HepG2 (cell line): Measurements from ENCODE around the gene PALM. TPM values are rescaled to one million over a fixed set of nuclear protein-coding genes. Genes with fewer than 3 reads are reported as not detected.

ENCODE experiments used
- ATAC-seq: fragments of 200-7000 bp; cut with Tn5 transposase; 3 replicates; pipeline ENCODE4 v1.9.1; 2020; ENCODE audit warnings: mild to moderate bottlenecking, moderate library complexity
- BruUV-seq: library from RNA; stranded (reverse); fragments of 400-500 nt; replicated peaks from 2 replicates; lab custom pipeline; 2021; lab: Mats Ljungman, UMichigan
- CTCF ChIA-PET: fragments of 300-600 bp; formaldehyde crosslinking; extraction: SDS; loops from one replicate; lab custom pipeline; 2021; ENCODE audit warnings: low total read pairs, inconsistent platforms, low intra/inter-chr PET ratio; lab: Yijun Ruan, JAX
- POLR2A ChIA-PET: fragments of 350-600 bp; sonication (Branson Sonifier 250); formaldehyde crosslinking; loops from one replicate; lab custom pipeline; 2020; ENCODE audit warnings: antibody characterized with exemption, inconsistent platforms; lab: Yijun Ruan, JAX
- DNase-seq: peaks from one replicate; pipeline ENCODE4 v3.0.0-alpha.2; 2015; ENCODE audit warnings: low spot score
- FAIRE-seq: peaks from 3 replicates; lab custom pipeline; 2011; peaks lifted over from hg19 to GRCh38; lab: Jason Lieb, UNC
- H2AFZ ChIP-seq: one replicate; pipeline ENCODE4 v1.6.1; 2011; ENCODE audit warnings: low read length, inconsistent platforms
- H3K27ac ChIP-seq: fragments of 300-600 bp; 3 replicates; pipeline ENCODE4 v1.8.0; 2011; ENCODE audit warnings: mixed run types, mild to moderate bottlenecking, mixed read lengths, low read length, inconsistent platforms; ENCODE audit not compliant: insufficient read depth; ENCODE audit errors: extremely low read length
- H3K27me3 ChIP-seq, 2 experiments: fragments of 200-600 bp in 1 of 2; 2 replicates in 1 of 2; 3 replicates in 1 of 2; pipeline versions ENCODE4 v1.6.0 to v1.8.0; 2011; ENCODE audit warnings: low read length in 2 of 2, mild to moderate bottlenecking in 2 of 2, moderate library complexity in 2 of 2, inconsistent platforms in 1 of 2; ENCODE audit not compliant: insufficient read depth in 2 of 2, control insufficient read depth in 1 of 2
- H3K36me3 ChIP-seq, 2 experiments: fragments of 200-600 bp in 1 of 2; replicated peaks in 1 of 2; 2 replicates in 1 of 2; 3 replicates in 1 of 2; pipeline versions ENCODE4 v1.5.1 to v1.8.0; 2011; ENCODE audit warnings: low read length in 2 of 2, inconsistent platforms in 1 of 2; ENCODE audit not compliant: insufficient read depth in 2 of 2, control insufficient read depth in 1 of 2
- H3K4me1 ChIP-seq: 2 replicates; pipeline ENCODE4 v1.5.1; 2012; ENCODE audit warnings: low read length, inconsistent platforms; ENCODE audit not compliant: insufficient read depth
- H3K4me2 ChIP-seq: 2 replicates; pipeline ENCODE4 v1.6.0; 2011; ENCODE audit warnings: low read depth, low read length, inconsistent platforms
- H3K4me3 ChIP-seq, 3 experiments: fragments of 200-600 bp in 1 of 3; sonication (generic), shearing (Covaris generic) in 1 of 3; replicated peaks in 1 of 3; 2 replicates each; pipeline ENCODE4 v1.5.1; 2011 to 2016; ENCODE audit warnings: low read length in 3 of 3, inconsistent platforms in 2 of 3, low read depth in 2 of 3, mild to moderate bottlenecking in 2 of 3, control low read depth in 1 of 3, mixed read lengths in 1 of 3; ENCODE audit not compliant: insufficient read depth in 1 of 3
- H3K79me2 ChIP-seq: one replicate; pipeline ENCODE4 v1.6.1; 2011; ENCODE audit warnings: low read length, inconsistent platforms; ENCODE audit not compliant: insufficient read depth
- H3K9ac ChIP-seq: 2 replicates; pipeline ENCODE4 v1.6.0; 2011; ENCODE audit warnings: mild to moderate bottlenecking, low read depth, low read length, inconsistent platforms; ENCODE audit not compliant: insufficient read depth
- H3K9me3 ChIP-seq: 2 replicates; pipeline ENCODE4 v1.5.1; 2012; ENCODE audit warnings: mild to moderate bottlenecking, low read length
- H4K20me1 ChIP-seq: 2 replicates; pipeline ENCODE4 v1.6.0; 2011; ENCODE audit warnings: inconsistent platforms, mild to moderate bottlenecking, low read length, moderate library complexity; ENCODE audit not compliant: insufficient read depth
- ATF2 ChIP-seq: sonication (generic); formaldehyde crosslinking; IDR thresholded peaks from 2 replicates; pipeline ENCODE4 v1.4.0; 2020; ENCODE audit warnings: missing genetic modification reagents
- BRCA1 ChIP-seq: sonication (generic); formaldehyde crosslinking; IDR thresholded peaks from 2 replicates; pipeline ENCODE4 v1.4.0; 2020; ENCODE audit warnings: missing genetic modification reagents
- CENPX ChIP-seq: sonication (generic); formaldehyde crosslinking; IDR thresholded peaks from 2 replicates; pipeline ENCODE4 v1.9.0; 2021; ENCODE audit warnings: mild to moderate bottlenecking, missing genetic modification reagents, moderate library complexity
- DMAP1 ChIP-seq: IDR thresholded peaks from 2 replicates; pipeline ENCODE4 v1.6.1; 2016
- ETV5 ChIP-seq: IDR thresholded peaks from 2 replicates; pipeline ENCODE4 v1.6.1; 2018; ENCODE audit warnings: missing biosample characterization, missing genetic modification reagents, inconsistent platforms, borderline replicate concordance
- FOXP1 ChIP-seq, 2 experiments: fragments of 450-650 bp in 1 of 2; IDR thresholded peaks; 2 replicates each; pipeline ENCODE4 v1.6.1; 2017 to 2018; ENCODE audit warnings: antibody characterized with exemption in 1 of 2
- KLF11 ChIP-seq: IDR thresholded peaks from 2 replicates; pipeline ENCODE4 v1.6.1; 2016; ENCODE audit warnings: missing compliant biosample characterization
- PAX8 ChIP-seq: sonication (generic); formaldehyde crosslinking; IDR thresholded peaks from 2 replicates; pipeline ENCODE4 v1.8.0; 2022; ENCODE audit warnings: mild to moderate bottlenecking, missing genetic modification reagents, borderline replicate concordance
- PHF5A ChIP-seq: IDR thresholded peaks from one replicate; pipeline ENCODE4 v1.6.1; 2018; ENCODE audit warnings: low read depth, missing genetic modification reagents; ENCODE audit not compliant: unreplicated experiment
- PRDM10 ChIP-seq: sonication (generic); formaldehyde crosslinking; IDR thresholded peaks from 2 replicates; pipeline ENCODE4 v1.4.0; 2020; ENCODE audit warnings: low read depth, missing genetic modification reagents
- RARA ChIP-seq: IDR thresholded peaks from 2 replicates; pipeline ENCODE4 v1.6.1; 2016; ENCODE audit warnings: missing genetic modification reagents, missing compliant biosample characterization
- RFX3 ChIP-seq: IDR thresholded peaks from 2 replicates; pipeline ENCODE4 v1.6.1; 2016; ENCODE audit warnings: missing biosample characterization, missing genetic modification reagents
- RFX5 ChIP-seq: IDR thresholded peaks from 2 replicates; pipeline ENCODE4 v1.6.1; 2011; ENCODE audit warnings: low read depth, low read length, improper control_type of control experiment
- ZBTB33 ChIP-seq: sonication (generic); formaldehyde crosslinking; IDR thresholded peaks from 2 replicates; pipeline ENCODE4 v1.4.0; 2020; ENCODE audit warnings: missing genetic modification reagents
- ZMYM3 ChIP-seq: sonication (generic); formaldehyde crosslinking; IDR thresholded peaks from 2 replicates; pipeline ENCODE4 v1.5.1; 2020; ENCODE audit warnings: mild to moderate bottlenecking, missing genetic modification reagents
- ZNF563 ChIP-seq: sonication (generic); formaldehyde crosslinking; IDR thresholded peaks from 2 replicates; pipeline ENCODE4 v1.8.0; 2022; ENCODE audit warnings: mild to moderate bottlenecking, moderate library complexity, missing genetic modification reagents
- ZNF660 ChIP-seq: sonication (generic); formaldehyde crosslinking; IDR thresholded peaks from 2 replicates; pipeline ENCODE4 v1.5.1; 2020; ENCODE audit warnings: mild to moderate bottlenecking, low read depth, missing genetic modification reagents, borderline replicate concordance
- ZSCAN21 ChIP-seq: sonication (generic); formaldehyde crosslinking; IDR thresholded peaks from 2 replicates; pipeline ENCODE4 v1.8.0; 2022; ENCODE audit warnings: mild to moderate bottlenecking, missing genetic modification reagents, moderate library complexity, borderline replicate concordance
- WGBS: methylation state at CpG from one replicate; pipeline ENCODE4 v1.1.6; 2017; ENCODE audit warnings: low lambda C conversion rate; 5-methylcytosine and 5-hydroxymethylcytosine counted together
- in situ Hi-C: cut with HindIII; loops from 2 replicates; pipeline ENCODE4 v1.10.0; 2017; ENCODE audit warnings: low pct_unique_long_range_greater_than_20kb; ENCODE audit not compliant: extremely low pct_ligation_motif_present
- intact Hi-C: fragments of 100-400 bp; cut with micrococcal nuclease; formaldehyde crosslinking; loops from one replicate; pipeline ENCODE4 v1.10.0; 2022; ENCODE audit not compliant: unreplicated experiment
- polyA plus RNA-seq, 8 experiments: library from polyadenylated mRNA; depleted of rRNA in 3 of 8; stranded (reverse) in 7 of 8; unstranded in 1 of 8; fragments of >200 nt; fragmentation: Illumina TruSeq in 4 of 8; extraction: Trizol in 4 of 8; gene quantifications; 2 replicates each; pipeline versions ENCODE4 v1.2.1 to v1.2.3, GENCODE V29; 2011 to 2016; ENCODE audit warnings: low read depth in 4 of 8, missing spikeins in 1 of 8, mixed read lengths in 1 of 8; ENCODE audit not compliant: insufficient read depth in 1 of 8
- total RNA-seq, 5 experiments: library from RNA; depleted of rRNA; stranded (reverse); fragments of >200 nt; fragmentation: Illumina TruSeq; extraction: Trizol; gene quantifications; 2 replicates each; pipeline ENCODE4 v1.2.3, GENCODE V29; 2016; ENCODE audit warnings: low read depth in 1 of 5

Gene PALM
- total and polyA plus RNA-seq, 2 of the 13 experiments (the other 11 are each of a cell fraction or from before 2014, with no cell fraction given), result 4.0 to 9.7 TPM

- TF ChIP-seq ZNF563 (CRISPR knock-in tag), result no peak
- peak; percentile 92 for TF ChIP-seq RFX5
- peak; percentile 61; the same call in 1 of the 2 replicates for TF ChIP-seq ZMYM3 (CRISPR knock-in tag)
- peak; percentile 49 for TF ChIP-seq RARA (CRISPR knock-in tag)
- no peak for TF ChIP-seq PHF5A (CRISPR knock-in tag)
- no peak for TF ChIP-seq DMAP1 (CRISPR knock-in tag)
- TF ChIP-seq ZSCAN21 (CRISPR knock-in tag), result no peak
- TF ChIP-seq PRDM10 (CRISPR knock-in tag), result no peak
- TF ChIP-seq ETV5 (CRISPR knock-in tag), result no peak
- no peak for TF ChIP-seq PAX8 (CRISPR knock-in tag)
Measured at GRCh38 chr19:722553-723101, 13.9 kb downstream of the PALM start (continued).

GRCh38 chr19:723247-723646, 14.5 kb downstream of the PALM start:
- Histone ChIP-seq H3K4me2 (no peak overlapping the region), H3K27me3 (no peaks in the 10 kb centered on the region), H4K20me1 (no peaks in the 10 kb centered on the region), H3K36me3 (no peaks in the 10 kb centered on the region), H3K4me3 (no peak overlapping the region), H3K9ac (no peak overlapping the region), H3K27ac (no peak overlapping the region), H3K9me3 (no peaks in the 10 kb centered on the region), H3K4me1 (peaks cover 35% of the 10 kb centered on the region), H2AFZ (no peak overlapping the region), H3K79me2 (no peaks in the 10 kb centered on the region)
- DNase-seq (no peak), ATAC-seq (no peak), FAIRE-seq (no peak)
- ChIA-PET CTCF (no interaction called here), POLR2A (interaction anchor here (1.8 kb wide), 1 partner anchor 19 kb away, joined by 6 read pairs; no protein-coding TSS in a partner anchor)
- 57% methylated on average over 7 of the region's 13 CpGs for WGBS
- in situ Hi-C loops, result no loop called here
- BruUV-seq, result no TSS peak
- intact Hi-C loops, result no loop called here
- TF ChIP-seq KLF11 (CRISPR knock-in tag), result no peak
- no peak for TF ChIP-seq CENPX
- TF ChIP-seq ZBTB33 (CRISPR knock-in tag), result 0 out of 2 replicates have a peak, but pooled peaks have one; percentile 17
- TF ChIP-seq BRCA1 (CRISPR knock-in tag), result no peak
- TF ChIP-seq ATF2 (CRISPR knock-in tag), result no peak
- no peak for TF ChIP-seq RFX3 (CRISPR knock-in tag)
- no peak for TF ChIP-seq ZNF660 (CRISPR knock-in tag)
- TF ChIP-seq FOXP1 (IDR thresholded peaks at IDR 0.05), result no peak
- no peak for TF ChIP-seq FOXP1 (CRISPR knock-in tag; IDR thresholded peaks at IDR 0.05)
